HCEC 1CT (cell line): Measurements from ENCODE around the gene TECR.
"Not testable (repeated sequence)": the region's sequence is repeated elsewhere in the genome, so short reads cannot be mapped to it uniquely, and the experiment has no call there.

ENCODE experiments used
- DNase-seq: peaks from one replicate; pipeline ENCODE4 v3.0.0-alpha.2; 2017

Gene TECR

GRCh38 chr19:14599548-14600147 lies 70.3 kb downstream of the TECR start:
- no peak for DNase-seq

DNA sequence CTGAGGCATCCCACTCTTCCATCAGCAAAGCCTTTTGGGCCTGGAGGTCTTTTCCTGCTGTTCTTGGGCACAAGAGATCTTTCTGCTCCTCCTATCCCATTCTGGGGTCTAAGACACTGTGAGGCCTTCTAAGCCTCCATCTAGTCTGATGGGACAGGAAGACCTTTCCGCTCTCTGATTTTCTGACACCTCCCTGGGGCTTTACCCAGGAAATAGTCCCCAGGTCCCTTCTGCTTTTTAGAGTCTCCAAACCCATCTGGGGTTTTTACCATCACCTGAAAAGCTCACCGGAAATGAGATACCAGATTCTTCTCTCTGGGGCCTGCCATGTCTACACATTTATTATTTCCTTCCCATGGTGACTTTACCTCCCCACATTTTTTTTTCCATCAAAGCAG lies 74.6 kb downstream of the TECR start:
- no peak for DNase-seq

DNA sequence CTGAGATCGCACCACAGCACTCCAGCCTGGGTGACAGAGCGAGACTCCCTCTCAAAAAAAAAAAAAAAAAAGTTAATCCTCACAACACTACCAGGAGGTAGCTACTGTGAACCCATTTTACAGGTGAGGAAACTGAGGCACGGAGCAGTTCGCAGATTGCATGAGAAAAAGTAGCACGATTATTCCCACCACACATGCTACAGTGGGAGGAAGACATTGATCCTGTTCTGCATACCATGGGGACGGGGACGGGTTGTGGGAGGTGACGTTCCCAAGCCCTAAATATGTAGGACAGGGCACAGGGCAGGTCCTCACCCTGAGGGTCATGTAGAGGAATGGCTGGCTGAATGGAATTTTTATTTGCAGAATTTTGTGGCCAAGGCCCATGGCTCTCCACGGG lies 77.2 kb downstream of the TECR start:
- no peak for DNase-seq

GRCh38 chr19:14611051-14611450 lies 81.7 kb downstream of the TECR start:
- no peak for DNase-seq

- not testable (repeated sequence) for DNase-seq
Observed at GRCh38 chr19:14612242-14612641, 82.8 kb downstream of the TECR start.

DNA sequence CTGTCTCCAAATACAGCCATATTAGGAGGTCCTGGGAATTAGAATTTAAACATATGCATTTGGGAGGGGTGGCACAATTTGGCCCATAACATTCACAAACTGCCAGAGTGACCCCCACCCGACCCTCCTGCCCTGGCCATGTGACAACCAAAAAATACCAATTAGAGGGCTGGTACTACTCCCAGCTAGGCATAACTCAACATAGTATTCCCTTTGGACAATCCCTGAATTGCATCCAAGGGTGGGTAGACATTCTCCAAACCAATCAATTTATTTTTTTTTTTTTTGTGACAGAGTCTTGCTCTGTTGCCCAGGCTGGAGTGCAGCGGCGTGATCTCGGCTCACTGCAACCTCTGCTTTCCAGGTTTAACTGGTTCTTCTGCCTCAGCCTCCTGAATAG lies 83.3 kb downstream of the TECR start:
- DNase-seq = no peak

DNA sequence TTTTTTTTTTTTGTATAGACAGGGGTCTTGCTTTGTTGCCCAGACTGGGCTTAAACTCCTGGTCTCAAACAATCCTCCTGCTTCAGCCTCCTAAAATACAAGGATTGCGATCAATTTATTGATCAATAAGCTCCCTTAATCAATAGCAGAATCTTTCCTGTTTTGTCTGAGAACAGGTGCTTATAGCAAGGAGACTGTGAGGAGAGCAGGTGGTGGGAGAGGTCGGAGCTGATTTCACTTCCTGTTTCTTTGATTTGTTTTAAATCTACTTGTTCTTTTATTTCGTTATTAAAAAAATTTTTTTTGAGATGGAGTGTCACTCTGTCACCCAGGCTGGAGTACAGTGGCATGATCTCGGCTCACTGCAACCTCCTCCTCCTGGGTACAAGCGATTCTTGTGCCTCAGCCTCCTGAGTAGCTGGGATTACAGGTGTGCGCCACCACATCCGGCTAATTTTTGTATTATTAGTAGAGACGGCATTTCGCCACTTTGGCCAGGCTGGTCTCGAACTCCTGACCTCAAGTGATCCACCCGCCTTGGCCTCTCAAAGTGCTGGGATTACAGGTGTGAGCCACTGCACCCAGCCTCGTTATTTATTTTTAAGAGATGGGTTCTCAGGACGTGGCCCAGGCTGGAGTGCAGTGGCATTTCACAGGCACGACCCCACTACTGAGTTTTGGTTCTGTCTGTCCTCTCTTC lies 84.2 kb downstream of the TECR start:
- not testable (repeated sequence) for DNase-seq

- no peak for DNase-seq
Observed at GRCh38 chr19:14614099-14614412, 84.7 kb downstream of the TECR start.
